ENCODE results near the gene PPP1R16B.

The PPP1R16B gene

DNA sequence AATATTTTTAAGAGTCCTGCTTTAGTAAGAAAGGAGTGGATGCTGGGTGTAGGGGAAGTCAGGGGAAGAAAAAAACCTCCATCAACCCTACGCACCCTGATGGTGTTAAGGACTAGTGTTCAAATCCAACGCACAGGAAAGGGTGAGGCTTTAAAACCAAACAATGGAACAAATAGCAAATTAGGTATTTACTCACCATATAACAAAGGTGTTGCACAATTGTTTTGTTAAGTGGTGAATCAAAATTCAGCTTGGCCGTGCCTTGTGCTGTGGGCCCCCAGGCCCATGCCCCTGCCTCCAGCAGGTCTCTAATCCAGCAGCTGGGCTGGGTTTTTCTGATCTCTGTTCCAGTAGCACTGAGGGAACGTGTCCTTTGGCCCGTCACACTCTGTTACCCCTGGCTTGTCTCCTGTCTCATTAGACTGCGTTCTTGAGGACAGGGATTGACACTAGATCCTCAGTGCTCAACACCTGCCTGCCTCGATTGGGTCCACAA, 132.5 kb downstream of the PPP1R16B start:
- DNase-seq (ENCODE audit: low read depth) = no peak
- TF ChIP-seq, protein P1, sequence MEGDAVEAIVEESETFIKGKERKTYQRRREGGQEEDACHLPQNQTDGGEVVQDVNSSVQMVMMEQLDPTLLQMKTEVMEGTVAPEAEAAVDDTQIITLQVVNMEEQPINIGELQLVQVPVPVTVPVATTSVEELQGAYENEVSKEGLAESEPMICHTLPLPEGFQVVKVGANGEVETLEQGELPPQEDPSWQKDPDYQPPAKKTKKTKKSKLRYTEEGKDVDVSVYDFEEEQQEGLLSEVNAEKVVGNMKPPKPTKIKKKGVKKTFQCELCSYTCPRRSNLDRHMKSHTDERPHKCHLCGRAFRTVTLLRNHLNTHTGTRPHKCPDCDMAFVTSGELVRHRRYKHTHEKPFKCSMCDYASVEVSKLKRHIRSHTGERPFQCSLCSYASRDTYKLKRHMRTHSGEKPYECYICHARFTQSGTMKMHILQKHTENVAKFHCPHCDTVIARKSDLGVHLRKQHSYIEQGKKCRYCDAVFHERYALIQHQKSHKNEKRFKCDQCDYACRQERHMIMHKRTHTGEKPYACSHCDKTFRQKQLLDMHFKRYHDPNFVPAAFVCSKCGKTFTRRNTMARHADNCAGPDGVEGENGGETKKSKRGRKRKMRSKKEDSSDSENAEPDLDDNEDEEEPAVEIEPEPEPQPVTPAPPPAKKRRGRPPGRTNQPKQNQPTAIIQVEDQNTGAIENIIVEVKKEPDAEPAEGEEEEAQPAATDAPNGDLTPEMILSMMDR (IDR thresholded peaks at IDR 0.05; ENCODE audit: low read length, missing control alignments) = no peak
- H3K4me3 ChIP-seq (replicated peaks; ENCODE audit: low read depth, low read length) = no peak overlapping the region

DNA sequence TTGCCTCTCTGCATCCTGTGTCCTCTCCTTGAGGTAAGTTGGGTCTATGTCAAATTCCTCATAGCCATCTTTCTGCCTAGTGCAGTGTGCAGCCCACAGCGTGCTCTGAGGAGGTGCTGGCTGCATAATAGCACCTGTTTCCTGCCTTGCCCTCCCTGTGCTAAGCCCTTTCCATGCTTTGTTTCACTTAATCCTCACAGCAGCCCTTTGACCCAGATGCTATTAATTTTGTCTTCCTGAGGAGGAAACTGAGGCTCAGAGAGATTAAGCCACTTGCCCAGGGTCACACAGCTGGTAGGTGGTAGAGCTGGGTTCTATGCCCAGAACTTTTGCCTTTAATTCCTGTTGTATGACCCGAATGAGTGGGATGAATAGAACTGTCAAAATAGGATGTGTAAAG, 134.2 kb downstream of the PPP1R16B start:
- DNase-seq (ENCODE audit: low read depth) = no peak
- TF ChIP-seq, protein P1 (IDR thresholded peaks at IDR 0.05; ENCODE audit: low read length, missing control alignments) = no peak
- no peak overlapping the region for H3K4me3 ChIP-seq (replicated peaks; ENCODE audit: low read depth, low read length)

DNA sequence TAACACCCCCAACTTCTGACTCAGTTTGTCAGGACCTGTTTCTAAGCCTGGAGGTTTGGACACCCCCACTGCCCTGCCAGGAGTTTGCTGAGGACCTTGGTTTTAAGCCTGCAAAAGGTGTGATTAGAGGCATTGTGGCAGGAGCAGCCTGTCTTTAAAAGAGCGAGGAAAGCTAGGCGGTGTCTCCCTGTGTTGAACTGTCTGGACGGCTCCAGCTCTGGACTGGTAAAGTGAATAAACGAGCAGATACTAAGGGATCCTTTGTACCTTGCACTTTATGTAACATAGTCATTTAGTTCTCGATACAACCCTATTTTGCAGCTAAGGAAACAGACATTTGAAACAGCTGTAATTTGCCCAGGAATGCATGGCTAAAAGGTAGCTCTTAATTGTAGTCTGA, 135.1 kb downstream of the PPP1R16B start:
- TF ChIP-seq, protein P1 (IDR thresholded peaks at IDR 0.05; ENCODE audit: low read length, missing control alignments) = no peak
- H3K4me3 ChIP-seq (replicated peaks; ENCODE audit: low read depth, low read length) = no peak overlapping the region
- no peak for DNase-seq (ENCODE audit: low read depth)

DNA sequence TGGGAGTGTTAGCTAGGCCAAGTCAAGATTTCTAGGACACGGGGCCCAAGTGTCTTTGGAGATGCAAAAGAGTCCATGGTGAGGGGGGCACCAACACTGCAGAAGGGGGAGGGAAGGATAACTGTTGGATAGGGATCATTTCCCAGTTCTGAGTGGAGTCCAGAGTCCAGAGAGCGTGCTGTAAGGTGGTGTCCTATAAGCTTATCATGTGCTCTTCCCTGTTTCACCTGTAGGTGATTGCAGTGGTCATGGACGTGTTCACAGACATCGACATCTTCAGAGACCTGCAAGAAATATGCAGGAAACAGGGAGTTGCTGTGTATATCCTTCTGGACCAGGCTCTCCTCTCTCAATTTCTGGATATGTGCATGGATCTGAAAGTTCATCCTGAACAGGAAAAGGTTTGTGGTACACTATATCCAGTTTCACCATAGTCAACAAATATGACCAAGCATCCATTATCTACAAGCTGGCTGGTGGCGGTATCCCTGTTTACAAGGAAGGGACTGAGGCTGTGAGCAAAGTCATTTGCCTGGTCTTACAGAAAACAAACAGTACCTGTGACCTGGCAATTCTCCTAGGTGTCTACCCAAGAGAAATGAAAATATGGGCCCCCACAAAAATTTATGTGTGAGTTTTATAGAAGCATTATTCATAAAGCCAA, 136.4 kb downstream of the PPP1R16B start:
- DNase-seq (ENCODE audit: low read depth) = no peak
- H3K4me3 ChIP-seq (replicated peaks; ENCODE audit: low read depth, low read length) = no peak overlapping the region
- TF ChIP-seq, protein P1 (IDR thresholded peaks at IDR 0.05; ENCODE audit: low read length, missing control alignments) = no peak

DNA sequence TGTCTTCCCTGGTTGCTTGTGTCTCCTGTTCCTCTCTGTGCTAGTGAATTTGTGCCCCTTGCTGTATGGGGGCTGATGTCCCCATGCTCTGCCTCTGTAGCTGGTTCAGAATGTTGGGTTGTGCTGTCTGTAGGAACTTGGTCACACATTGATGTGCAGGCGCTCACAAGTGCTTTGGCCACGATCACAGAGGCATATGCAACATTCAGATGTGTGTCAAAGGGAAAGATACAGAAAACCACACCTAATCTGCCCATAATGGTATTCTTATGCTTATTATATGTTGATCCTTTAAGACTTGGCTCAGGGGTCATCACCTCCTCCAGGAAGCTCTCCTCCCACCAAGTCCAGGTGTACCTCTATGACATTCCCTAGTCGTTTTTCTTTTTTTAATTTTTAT, 139.5 kb downstream of the PPP1R16B start:
- H3K4me3 ChIP-seq (replicated peaks; ENCODE audit: low read depth, low read length) = no peak overlapping the region
- TF ChIP-seq, protein P1 (IDR thresholded peaks at IDR 0.05; ENCODE audit: low read length, missing control alignments) = no peak
- DNase-seq (ENCODE audit: low read depth) = no peak

DNA sequence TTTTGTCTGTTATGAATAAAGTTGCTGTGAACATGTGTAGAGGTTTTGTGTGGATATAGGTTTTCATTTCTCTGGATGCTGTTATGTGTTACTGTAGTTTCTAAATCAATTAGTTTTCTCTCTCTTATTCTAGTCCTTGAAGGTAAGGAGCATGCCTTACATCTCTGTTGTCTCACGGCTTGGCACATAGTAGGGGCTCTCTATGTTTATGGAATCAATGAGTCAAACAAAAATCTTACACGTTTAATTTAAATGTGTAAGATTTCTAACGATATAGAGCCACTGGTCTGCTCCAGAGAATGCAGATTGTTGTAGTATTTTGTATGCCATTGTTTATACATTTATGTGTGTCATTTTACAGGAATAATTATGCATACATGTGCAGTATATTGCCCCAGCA, 141.3 kb downstream of the PPP1R16B start:
- no peak for DNase-seq (ENCODE audit: low read depth)

More for the DNA sequence above, 141.3 kb downstream of the PPP1R16B start:
- TF ChIP-seq, protein P1 (IDR thresholded peaks at IDR 0.05; ENCODE audit: low read length, missing control alignments) = no peak
- H3K4me3 ChIP-seq (replicated peaks; ENCODE audit: low read depth, low read length) = no peak overlapping the region

All from fibroblast of pulmonary artery (primary cell).